Measurements from ENCODE around the gene CRYM. TPM values are rescaled to one million over a fixed set of nuclear protein-coding genes. Genes with fewer than 3 reads are reported as not detected.
"Not testable (repeated sequence)": the region's sequence is repeated elsewhere in the genome, so short reads cannot be mapped to it uniquely, and the experiment has no call there.

Gene CRYM
- total RNA-seq, 1 experiment from 2014 or later, result 0.86 TPM

- not testable (repeated sequence) for DNase-seq (ENCODE audit: low read depth)
Observed at GRCh38 chr16:21248179-21248578, 29.9 kb downstream of the CRYM start.

- no peak for DNase-seq (ENCODE audit: low read depth)
Observed at GRCh38 chr16:21244518-21245215, 33.4 kb downstream of the CRYM start.

- DNase-seq (ENCODE audit: low read depth), result no peak
Observed at GRCh38 chr16:21242756-21243155, 35.3 kb downstream of the CRYM start.

GRCh38 chr16:21239646-21240045 lies 38.4 kb downstream of the CRYM start:
- no peak for DNase-seq (ENCODE audit: low read depth)

- DNase-seq (ENCODE audit: low read depth), result no peak
Observed at GRCh38 chr16:21236831-21237230, 41.3 kb downstream of the CRYM start.

GRCh38 chr16:21235199-21235585 lies 42.9 kb downstream of the CRYM start:
- DNase-seq (ENCODE audit: low read depth), result no peak

- no peak for DNase-seq (ENCODE audit: low read depth)
Observed at GRCh38 chr16:21233521-21234150, 44.5 kb downstream of the CRYM start, which contains the start of gene ANKS4B. TSS of gene ANKS4B (plus strand) at chr16:21233699. CDS start at chr16:21233738, 39 bp downstream.

- DNase-seq (ENCODE audit: low read depth), result no peak
Observed at GRCh38 chr16:21233045-21233520, 45.0 kb downstream of the CRYM start.

GRCh38 chr16:21228361-21228872 lies 49.7 kb downstream of the CRYM start:
- no peak for DNase-seq (ENCODE audit: low read depth)

- DNase-seq (ENCODE audit: low read depth), result no peak
Observed at GRCh38 chr16:21227866-21228265, 50.2 kb downstream of the CRYM start.

- DNase-seq (ENCODE audit: low read depth), result no peak
Observed at GRCh38 chr16:21226749-21227148, 51.3 kb downstream of the CRYM start.

GRCh38 chr16:21224800-21225199 lies 53.3 kb downstream of the CRYM start:
- DNase-seq (ENCODE audit: low read depth), result no peak

GRCh38 chr16:21223787-21224186 lies 54.3 kb downstream of the CRYM start:
- DNase-seq (ENCODE audit: low read depth), result no peak

- DNase-seq (ENCODE audit: low read depth), result no peak
Observed at GRCh38 chr16:21222495-21223337, 55.4 kb downstream of the CRYM start.

GRCh38 chr16:21219551-21219950 lies 58.5 kb downstream of the CRYM start:
- no peak for DNase-seq (ENCODE audit: low read depth)

GRCh38 chr16:21218153-21218552 lies 59.9 kb downstream of the CRYM start:
- DNase-seq (ENCODE audit: low read depth), result no peak

GRCh38 chr16:21217121-21217520 lies 61.0 kb downstream of the CRYM start:
- no peak for DNase-seq (ENCODE audit: low read depth)

- no peak for DNase-seq (ENCODE audit: low read depth)
Observed at GRCh38 chr16:21214086-21214485, 64.0 kb downstream of the CRYM start.

GRCh38 chr16:21211486-21211885 lies 66.6 kb downstream of the CRYM start, which contains the start of gene ZP2:
TSS of gene ZP2 (minus strand) at chr16:21211574. CDS start at chr16:21211547, 27 bp downstream.
- DNase-seq (ENCODE audit: low read depth), result no peak
